Lower lobe of right lung (tissue), 2 donors: ENCODE measurements around the gene SKOR1. TPM values are rescaled to one million over a fixed set of nuclear protein-coding genes. Genes with fewer than 3 reads are reported as not detected.

Experiments used
- ATAC-seq, 2 donors: fragments of 200-7000 bp; cut with Tn5 transposase; one replicate each; pipeline ENCODE4 v1.9.1; 2020 to 2022; ENCODE audit warnings: mild to moderate bottlenecking in 2 of 2, moderate library complexity in 2 of 2
- DNase-seq: peaks from one replicate; pipeline ENCODE4 v3.0.0-alpha.2; 2020
- H3K27ac ChIP-seq: fragments of 200-600 bp; one replicate; pipeline ENCODE4 v1.8.0; 2022
- H3K27me3 ChIP-seq: fragments of 200-600 bp; one replicate; pipeline ENCODE4 v1.8.0; 2022; ENCODE audit warnings: low read depth
- H3K36me3 ChIP-seq: fragments of 200-600 bp; one replicate; pipeline ENCODE4 v1.8.0; 2022; ENCODE audit warnings: mild to moderate bottlenecking
- H3K4me1 ChIP-seq: fragments of 200-600 bp; one replicate; pipeline ENCODE4 v1.8.0; 2022
- H3K4me3 ChIP-seq: fragments of 200-600 bp; one replicate; pipeline ENCODE4 v1.8.0; 2022; ENCODE audit warnings: mild to moderate bottlenecking
- H3K9me3 ChIP-seq: fragments of 200-600 bp; one replicate; pipeline ENCODE4 v1.8.0; 2022
- CTCF ChIP-seq: fragments of 200-600 bp; IDR thresholded peaks from one replicate; pipeline ENCODE4 v1.8.0; 2022; ENCODE audit warnings: antibody characterized with exemption, mild to moderate bottlenecking
- intact Hi-C: fragments of 100-400 bp; cut with DNase I; formaldehyde crosslinking; loops from one replicate; pipeline ENCODE4 v1.11.0; 2022
- total RNA-seq: library from RNA; stranded (reverse); fragmentation: NEBNext Ultra II Directional; extraction: Animal tissue kit (Norgen Biotek cat#: 25700); gene quantifications from one replicate; pipeline ENCODE4 v1.2.1, GENCODE V29; 2021
- donor health status: DM: no; HTN: yes; CAD: no; lungs with severe emphysema.

SKOR1 gene
- total RNA-seq, 1 donor from 2014 or later = 0.41 TPM

DNA sequence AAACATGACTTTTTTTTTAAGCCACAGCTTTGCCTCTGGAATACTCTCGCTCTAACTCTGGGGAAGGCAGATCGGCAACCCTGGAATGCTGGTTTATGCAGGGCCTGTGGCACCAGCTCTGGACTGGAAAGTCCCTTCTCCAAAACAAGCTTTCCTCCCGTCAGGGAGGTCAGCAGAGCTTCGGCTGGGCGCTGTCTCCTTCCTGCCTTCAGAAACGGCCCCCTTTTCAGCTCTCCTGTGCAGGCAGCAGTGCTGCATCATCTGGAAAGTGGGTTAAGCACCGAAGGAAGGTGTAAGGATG lies 42.7 kb upstream of the SKOR1 start:
- Histone ChIP-seq H3K4me3 (no peak overlapping the region), H3K9me3 (no peaks in the 10 kb centered on the region), H3K27me3 (no peaks in the 10 kb centered on the region), H3K4me1 (no peaks in the 10 kb centered on the region), H3K36me3 (no peaks in the 10 kb centered on the region), H3K27ac (no peak overlapping the region)
- DNase-seq = no peak
- no peak for TF ChIP-seq CTCF
- no peak for ATAC-seq
- intact Hi-C loops = no loop called here

DNA sequence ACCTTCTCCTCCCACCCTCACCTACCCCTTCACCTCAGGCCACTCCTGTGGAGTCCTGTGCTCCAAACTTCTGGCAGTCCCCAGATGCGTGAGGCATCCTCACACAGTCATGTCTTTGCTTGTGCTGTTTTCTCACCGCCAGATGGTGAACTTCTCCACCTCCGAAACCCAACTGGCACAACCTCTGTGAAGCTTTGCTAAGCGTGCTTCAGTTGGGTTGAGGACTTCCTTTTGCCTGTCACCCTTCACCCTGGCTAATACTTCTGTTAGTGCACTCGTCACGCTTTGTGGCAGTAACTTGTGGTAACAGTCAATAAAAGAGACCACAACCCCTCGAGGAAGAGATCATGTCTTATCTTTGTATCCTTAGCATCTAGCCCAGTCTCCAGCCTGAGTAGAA lies 42.0 kb upstream of the SKOR1 start:
- TF ChIP-seq CTCF = no peak
- intact Hi-C loops = no loop called here

DNA sequence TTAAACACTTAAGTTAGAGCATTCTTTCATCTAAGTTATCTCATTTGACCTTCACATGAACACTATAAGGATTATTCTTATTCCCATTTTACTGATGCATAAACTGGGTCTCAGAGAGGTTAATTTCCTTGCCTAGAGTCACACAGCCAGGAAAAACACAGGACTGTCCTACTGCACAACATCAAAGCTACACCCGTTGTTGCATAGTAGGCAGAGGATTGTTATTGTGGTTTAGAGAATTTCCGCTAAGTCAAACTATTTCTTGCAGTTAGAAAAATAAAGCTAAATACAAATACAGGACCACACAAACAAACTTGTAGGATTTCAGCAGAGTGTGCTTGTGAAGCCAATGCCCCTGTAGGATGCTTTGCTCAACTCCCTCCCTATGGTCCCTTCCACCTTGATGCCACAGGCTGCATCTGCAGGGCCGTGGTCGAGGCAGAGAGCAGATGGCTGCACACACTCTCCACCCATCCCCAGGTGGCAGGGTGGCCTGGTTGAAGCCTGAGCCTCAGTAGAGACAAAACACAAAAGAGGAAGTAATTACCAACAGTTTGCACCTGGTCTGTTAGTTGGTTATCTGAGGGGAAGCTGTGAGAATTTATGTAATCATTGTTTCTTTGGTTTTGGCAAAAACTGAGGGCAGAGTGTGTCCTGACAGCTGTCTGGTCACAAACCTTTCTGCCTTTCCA lies 41.1 kb upstream of the SKOR1 start:
- H3K4me1 ChIP-seq = no peaks in the 10 kb centered on the region
- no peaks in the 10 kb centered on the region for H3K36me3 ChIP-seq
- H3K9me3 ChIP-seq = no peaks in the 10 kb centered on the region
- H3K27me3 ChIP-seq = no peaks in the 10 kb centered on the region
- DNase-seq (no peak), ATAC-seq (peak in 1 of 2 donors; percentile 39)
- TF ChIP-seq CTCF = no peak
- intact Hi-C loops = no loop called here
- no peak overlapping the region for H3K4me3 ChIP-seq
- H3K27ac ChIP-seq = no peak overlapping the region

More for the DNA sequence above, 42.0 kb upstream of the SKOR1 start:
- Histone ChIP-seq H3K36me3 (no peaks in the 10 kb centered on the region), H3K27me3 (no peaks in the 10 kb centered on the region), H3K27ac (no peak overlapping the region), H3K9me3 (no peaks in the 10 kb centered on the region), H3K4me3 (no peak overlapping the region), H3K4me1 (no peaks in the 10 kb centered on the region)
- ATAC-seq = peak in 1 of 2 donors; percentile 32
- DNase-seq = no peak

GRCh38 chr15:67784856-67785430 lies 40.4 kb upstream of the SKOR1 start:
- TF ChIP-seq CTCF = no peak
- no peaks in the 10 kb centered on the region for H3K4me1 ChIP-seq
- no peak overlapping the region for H3K27ac ChIP-seq
- H3K4me3 ChIP-seq = no peak overlapping the region
- DNase-seq (no peak), ATAC-seq (no peak)
- no peaks in the 10 kb centered on the region for H3K27me3 ChIP-seq
- intact Hi-C loops = no loop called here
- H3K36me3 ChIP-seq = no peaks in the 10 kb centered on the region
- no peaks in the 10 kb centered on the region for H3K9me3 ChIP-seq

DNA sequence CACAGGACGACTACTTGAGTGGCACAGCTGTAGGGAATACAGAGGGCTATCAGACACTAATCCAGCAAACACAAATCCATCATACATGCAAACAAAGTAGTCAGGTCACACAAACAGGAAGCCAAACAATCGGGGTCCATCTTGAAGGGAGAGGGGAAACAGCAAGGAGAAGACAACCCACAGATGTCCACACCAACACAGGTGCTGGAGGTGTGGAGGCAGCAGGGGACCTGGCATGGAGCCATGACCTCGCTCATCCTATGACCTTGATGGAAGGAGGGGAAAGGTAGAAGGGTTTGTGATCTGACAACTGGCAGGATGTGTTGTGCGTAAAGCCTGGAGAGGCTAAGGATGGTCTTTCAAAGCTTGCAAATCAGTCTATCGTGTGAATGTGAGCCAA lies 39.9 kb upstream of the SKOR1 start:
- Histone ChIP-seq H3K4me1 (no peaks in the 10 kb centered on the region), H3K4me3 (no peak overlapping the region), H3K9me3 (no peaks in the 10 kb centered on the region), H3K27me3 (no peaks in the 10 kb centered on the region), H3K27ac (no peak overlapping the region), H3K36me3 (no peaks in the 10 kb centered on the region)
- intact Hi-C loops = no loop called here
- DNase-seq = no peak
- no peak for TF ChIP-seq CTCF
- ATAC-seq = no peak
